ENCODE measurements around the gene GEN1. TPM values are rescaled to one million over a fixed set of nuclear protein-coding genes. Genes with fewer than 3 reads are reported as not detected.

GEN1 gene
- polyA plus RNA-seq, 6 donors from 2014 or later = 1.3 to 6.2 (median 4.6) TPM

DNA sequence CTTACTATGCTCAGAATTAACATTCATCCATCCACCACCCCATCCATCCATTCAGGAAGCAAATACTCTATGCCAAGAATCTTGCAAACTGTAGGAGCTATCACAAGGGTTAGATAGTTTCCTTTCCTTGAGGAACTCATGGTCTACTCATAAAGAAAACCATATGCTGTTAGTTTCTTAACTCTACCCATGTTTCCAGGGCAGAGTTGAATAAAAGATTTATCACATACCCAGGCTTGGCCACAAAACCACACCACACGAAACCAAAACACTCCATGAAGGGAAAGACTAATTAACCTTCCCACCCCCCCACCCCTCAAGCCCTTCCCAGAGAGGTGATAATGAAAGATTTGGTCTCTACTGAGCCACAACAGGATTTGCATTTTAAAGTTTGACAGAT is 38.6 kb downstream of the GEN1 start:
- H3K9me3 Mint-ChIP-seq = no peaks in the 10 kb centered on the region
- ATAC-seq (ENCODE audit: low read depth in 2 of 2) = no peak
- H3K4me1 Mint-ChIP-seq = peaks cover 16 to 30% (median 17%) of the 10 kb centered on the region in 3 donors
- H3K27me3 Mint-ChIP-seq = peaks cover 0 to 10% (median 0%) of the 10 kb centered on the region in 3 donors
- DNase-seq = no peak
- peak overlapping the region in 1 of 6 donors; percentile 16 for H3K27ac Mint-ChIP-seq
- H3K4me3 Mint-ChIP-seq = no peak overlapping the region
- no peaks in the 10 kb centered on the region for H3K36me3 Mint-ChIP-seq

DNA sequence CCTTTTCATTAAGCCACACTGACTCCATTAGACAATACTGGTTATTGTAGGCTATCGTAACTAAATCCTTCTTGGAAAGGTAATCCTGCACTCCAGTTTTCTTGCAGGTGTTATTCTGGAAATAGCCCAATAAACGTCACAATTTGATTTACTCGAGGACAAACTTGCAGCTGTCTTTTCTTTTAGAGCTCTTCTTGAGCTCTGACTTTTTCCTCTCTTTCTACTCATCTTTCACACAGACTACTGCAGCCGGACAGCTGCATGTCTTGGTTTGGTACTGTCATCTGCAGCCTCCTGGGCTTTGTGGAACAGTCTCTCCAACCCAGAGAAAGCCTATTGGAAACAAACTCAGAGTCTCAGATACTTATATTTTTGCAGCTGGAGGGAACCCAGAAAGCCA is 39.4 kb downstream of the GEN1 start:
- Mint-ChIP-seq H3K9me3 (no peaks in the 10 kb centered on the region), H3K36me3 (no peaks in the 10 kb centered on the region), H3K27me3 (peaks cover 0 to 10% (median 0%) of the 10 kb centered on the region in 3 donors), H3K27ac (no peak overlapping the region), H3K4me3 (no peak overlapping the region), H3K4me1 (peaks cover 16 to 30% (median 19%) of the 10 kb centered on the region in 3 donors)
- DNase-seq (no peak), ATAC-seq (ENCODE audit: low read depth in 2 of 2) (no peak)

DNA sequence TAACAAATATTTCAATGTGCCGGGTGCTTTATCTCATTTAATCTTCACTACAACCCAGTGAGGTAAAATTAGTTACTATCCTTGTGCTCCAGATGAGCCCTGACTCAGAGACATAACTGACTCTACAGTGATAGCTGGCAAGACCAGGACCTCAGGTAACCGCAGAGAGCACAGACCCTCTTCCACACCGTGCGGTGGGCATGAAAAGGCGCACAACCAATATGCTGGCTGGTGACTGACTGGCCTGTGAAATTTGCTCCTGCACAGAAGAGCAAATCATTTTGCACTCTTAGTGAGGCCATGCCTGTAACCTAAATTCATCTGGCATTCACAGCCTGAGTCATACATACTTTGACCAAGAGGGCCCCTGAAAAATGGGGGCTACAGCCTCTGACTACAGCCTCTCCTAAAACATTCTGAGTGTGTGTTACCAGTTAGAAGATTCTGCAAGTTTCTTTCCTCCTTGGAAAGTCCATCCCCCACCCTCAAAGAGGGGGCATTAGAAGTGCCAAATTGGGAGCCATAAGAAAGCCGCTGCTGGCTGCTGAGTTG is 39.9 kb downstream of the GEN1 start:
- Mint-ChIP-seq H3K9me3 (no peaks in the 10 kb centered on the region), H3K36me3 (no peaks in the 10 kb centered on the region), H3K27me3 (peaks cover 0 to 10% (median 0%) of the 10 kb centered on the region in 3 donors), H3K4me1 (peaks cover 17 to 31% (median 20%) of the 10 kb centered on the region in 3 donors), H3K4me3 (no peak overlapping the region), H3K27ac (no peak overlapping the region)
- ATAC-seq (ENCODE audit: low read depth in 2 of 2) (no peak), DNase-seq (no peak)

DNA sequence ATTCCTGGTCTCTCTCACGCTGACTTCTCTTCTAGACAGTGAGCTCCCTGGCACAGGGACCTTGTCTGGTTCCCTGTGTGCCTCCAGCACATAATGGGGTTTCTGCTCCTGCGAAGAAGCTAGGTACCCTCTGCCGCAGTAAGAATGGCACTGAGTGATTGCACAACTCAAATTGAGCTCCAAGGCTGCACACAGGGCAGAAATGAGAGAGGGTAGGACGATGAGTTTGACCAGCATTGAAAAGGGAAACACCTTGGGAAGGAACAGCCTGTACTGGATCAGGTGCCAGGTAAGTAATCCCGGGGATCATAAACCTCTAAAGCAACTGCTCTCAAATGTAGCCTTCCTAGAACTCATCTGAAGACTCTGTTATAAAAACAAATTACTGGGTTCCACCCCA is 41.4 kb downstream of the GEN1 start:
- ATAC-seq (ENCODE audit: low read depth in 2 of 2) (no peak), DNase-seq (no peak)
- H3K9me3 Mint-ChIP-seq = no peaks in the 10 kb centered on the region
- no peaks in the 10 kb centered on the region for H3K36me3 Mint-ChIP-seq
- H3K27ac Mint-ChIP-seq = peak overlapping the region in 2 of 6 donors; percentile 16 to 56
- H3K4me3 Mint-ChIP-seq = no peak overlapping the region
- peaks cover 30 to 42% (median 34%) of the 10 kb centered on the region in 3 donors for H3K4me1 Mint-ChIP-seq
- H3K27me3 Mint-ChIP-seq = peaks cover 0 to 10% (median 0%) of the 10 kb centered on the region in 3 donors

DNA sequence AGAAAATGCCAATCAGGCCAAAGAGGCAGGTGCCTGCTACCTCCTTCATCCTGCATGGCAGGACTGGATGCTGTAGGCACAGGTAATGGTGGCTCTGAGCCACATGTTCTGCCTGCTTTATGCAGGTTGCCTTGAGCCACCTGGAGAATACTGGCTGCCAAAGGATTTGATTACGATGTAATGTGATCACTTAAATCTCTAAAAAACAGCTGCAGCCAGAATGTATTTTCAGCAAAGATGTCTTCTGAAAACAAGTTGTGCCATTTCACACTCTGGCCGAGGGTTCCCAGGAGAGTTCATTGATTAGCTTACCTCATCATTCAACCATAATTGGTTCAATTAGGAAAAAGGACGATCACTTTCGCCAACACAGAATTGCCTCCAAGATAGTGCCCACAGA is 44.4 kb downstream of the GEN1 start:
- no peaks in the 10 kb centered on the region for H3K27me3 Mint-ChIP-seq
- no peak for DNase-seq
- peaks cover 32 to 48% (median 35%) of the 10 kb centered on the region in 3 donors for H3K4me1 Mint-ChIP-seq
- H3K9me3 Mint-ChIP-seq = no peaks in the 10 kb centered on the region
- no peak overlapping the region for H3K27ac Mint-ChIP-seq
- no peak overlapping the region for H3K4me3 Mint-ChIP-seq
- no peaks in the 10 kb centered on the region for H3K36me3 Mint-ChIP-seq
- no peak for ATAC-seq (ENCODE audit: low read depth in 2 of 2)

DNA sequence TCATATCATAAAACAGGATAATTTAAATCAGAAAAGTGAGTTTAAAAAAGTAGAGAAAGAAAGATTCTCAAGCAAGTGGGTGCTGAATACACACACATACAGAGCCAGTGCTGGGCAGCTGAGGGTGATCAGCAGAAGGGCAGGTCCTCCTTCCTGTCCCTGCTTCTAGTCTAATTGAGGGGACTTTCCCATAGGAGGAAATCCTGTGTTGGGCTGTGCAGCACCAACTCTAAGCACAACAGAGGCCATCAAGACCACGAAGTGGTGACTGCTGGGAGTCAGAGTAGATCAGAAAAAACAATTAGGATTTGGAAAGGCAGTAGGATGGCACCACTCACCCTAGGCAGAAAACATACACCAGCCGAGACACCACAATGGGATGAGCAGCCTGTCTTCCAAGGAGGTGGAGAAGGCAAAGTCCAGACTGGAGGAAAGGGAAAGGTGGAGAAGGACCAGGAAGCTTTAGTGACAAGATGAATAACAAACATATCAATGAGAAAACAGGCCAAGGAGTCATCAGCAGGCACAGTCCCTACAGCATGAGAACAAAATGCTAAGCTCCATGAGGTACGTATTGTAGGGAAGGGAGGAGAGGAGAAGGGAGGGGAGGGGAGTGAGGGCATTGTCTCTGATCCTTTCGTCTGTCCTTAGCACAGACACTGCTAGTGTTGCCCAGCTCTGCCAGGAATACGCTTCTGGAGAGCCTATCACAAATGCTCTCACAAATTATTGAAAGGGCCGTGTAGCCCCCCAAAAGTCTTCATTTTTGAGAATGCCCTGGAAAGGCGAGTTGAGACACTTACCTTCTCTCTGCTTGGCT is 45.6 kb downstream of the GEN1 start:
- DNase-seq = no peak
- peak overlapping the region in 5 of 6 donors; percentile 3 to 92 (median 74) for H3K27ac Mint-ChIP-seq
- no peaks in the 10 kb centered on the region for H3K27me3 Mint-ChIP-seq
- ATAC-seq (ENCODE audit: low read depth in 2 of 2) = peak in 1 of 2 donors; percentile 36
- peak overlapping the region in 6 of 8 donors; percentile 38 to 64 (median 56) for H3K4me3 Mint-ChIP-seq
- peaks cover 44 to 60% (median 46%) of the 10 kb centered on the region in 3 donors for H3K4me1 Mint-ChIP-seq
- H3K9me3 Mint-ChIP-seq = no peaks in the 10 kb centered on the region
- H3K36me3 Mint-ChIP-seq = no peaks in the 10 kb centered on the region

DNA sequence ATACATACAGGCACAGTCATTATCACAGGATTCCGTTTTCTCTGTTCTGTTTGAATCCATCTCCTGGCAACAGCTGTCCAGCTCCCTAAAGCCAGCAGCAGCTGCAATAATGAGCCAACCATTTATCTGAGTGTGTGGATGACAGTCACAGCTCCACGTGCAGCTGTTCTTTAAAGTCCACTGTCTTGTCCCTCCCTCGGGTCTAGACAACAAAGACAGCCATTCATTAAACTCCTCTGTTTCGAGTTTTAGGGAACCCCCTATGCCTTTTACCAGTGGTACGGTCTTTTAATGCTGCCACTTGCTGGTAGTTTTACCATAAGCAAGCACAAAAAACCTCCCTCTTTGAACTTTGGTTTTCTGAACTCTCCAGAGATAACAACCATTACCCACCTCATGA is 46.3 kb downstream of the GEN1 start:
- H3K4me1 Mint-ChIP-seq = peaks cover 50 to 65% (median 53%) of the 10 kb centered on the region in 3 donors
- no peaks in the 10 kb centered on the region for H3K27me3 Mint-ChIP-seq
- peak overlapping the region in 3 of 6 donors; percentile 9 to 88 (median 31) for H3K27ac Mint-ChIP-seq
- H3K4me3 Mint-ChIP-seq = peak overlapping the region in 2 of 8 donors; percentile 22 to 57
- no peaks in the 10 kb centered on the region for H3K36me3 Mint-ChIP-seq
- no peaks in the 10 kb centered on the region for H3K9me3 Mint-ChIP-seq
- no peak for ATAC-seq (ENCODE audit: low read depth in 2 of 2)
- DNase-seq = no peak

DNA sequence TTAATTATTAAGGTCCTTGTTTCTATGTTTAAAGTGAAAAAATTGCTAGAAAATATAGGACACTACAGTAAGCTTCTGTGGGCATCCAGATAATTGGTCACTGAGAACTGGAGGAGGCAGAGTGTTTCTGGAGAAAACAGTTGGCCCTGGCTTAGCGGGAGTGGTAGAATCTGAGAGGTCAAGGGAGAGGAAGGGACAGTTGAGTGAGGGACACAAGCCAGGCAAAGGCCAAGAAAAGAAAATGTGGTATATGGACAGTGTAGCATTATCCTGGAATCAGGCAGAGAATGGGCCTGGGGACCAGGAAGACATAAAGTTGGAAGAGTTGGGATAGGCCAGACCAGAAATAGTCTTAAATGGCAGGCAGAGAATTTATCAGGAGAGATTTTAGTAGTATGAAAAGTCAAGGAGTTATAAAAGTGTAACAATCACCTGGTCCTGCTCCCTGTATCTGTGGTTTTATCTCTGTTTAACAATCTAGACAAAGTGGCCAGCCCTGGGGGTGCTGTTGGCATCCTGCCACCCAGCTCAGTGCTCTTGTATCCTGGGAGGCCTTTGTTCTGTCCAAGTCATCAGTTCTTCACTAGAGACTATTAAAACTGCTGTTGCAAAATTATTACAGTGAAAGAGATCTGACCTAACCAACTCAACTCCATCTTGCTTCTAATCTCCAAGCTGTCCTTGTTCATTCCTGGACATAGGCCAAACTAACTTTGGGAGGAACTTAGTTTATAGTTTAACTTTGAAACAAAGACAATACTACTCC is 46.9 kb downstream of the GEN1 start:
- peaks cover 50 to 65% (median 55%) of the 10 kb centered on the region in 3 donors for H3K4me1 Mint-ChIP-seq
- H3K4me3 Mint-ChIP-seq = peak overlapping the region in 1 of 8 donors; percentile 43
- peak overlapping the region in 5 of 6 donors; percentile 9 to 72 (median 31) for H3K27ac Mint-ChIP-seq
- no peak for DNase-seq
- no peak for ATAC-seq (ENCODE audit: low read depth in 2 of 2)
- no peaks in the 10 kb centered on the region for H3K36me3 Mint-ChIP-seq
- no peaks in the 10 kb centered on the region for H3K27me3 Mint-ChIP-seq
- no peaks in the 10 kb centered on the region for H3K9me3 Mint-ChIP-seq

DNA sequence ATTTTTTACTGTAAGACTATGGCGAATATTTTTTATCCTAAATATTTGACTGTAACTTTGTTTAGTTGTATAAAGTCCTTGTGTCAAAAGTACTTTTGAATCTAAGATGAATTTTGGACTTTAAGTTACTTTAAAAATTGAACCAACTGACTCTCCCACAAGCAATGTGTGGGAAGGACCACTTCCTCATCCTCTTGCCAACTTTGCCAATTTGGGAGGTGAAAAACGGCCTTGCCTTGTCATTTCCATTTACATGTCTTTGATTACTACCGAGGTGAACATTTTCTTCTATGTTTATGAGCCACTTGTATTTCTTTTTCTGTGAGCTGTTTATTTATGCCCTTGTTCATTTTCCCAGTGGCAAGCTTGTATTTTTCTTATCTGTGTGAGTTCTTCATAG is 49.6 kb downstream of the GEN1 start:
- Mint-ChIP-seq H3K4me3 (peak overlapping the region in 6 of 8 donors; percentile 19 to 74 (median 50)), H3K27ac (peak overlapping the region; percentile 27 to 99 (median 93)), H3K36me3 (no peaks in the 10 kb centered on the region), H3K9me3 (no peaks in the 10 kb centered on the region), H3K27me3 (no peaks in the 10 kb centered on the region), H3K4me1 (peaks cover 54 to 75% (median 65%) of the 10 kb centered on the region in 3 donors)
- DNase-seq (no peak), ATAC-seq (ENCODE audit: low read depth in 2 of 2) (no peak)

DNA sequence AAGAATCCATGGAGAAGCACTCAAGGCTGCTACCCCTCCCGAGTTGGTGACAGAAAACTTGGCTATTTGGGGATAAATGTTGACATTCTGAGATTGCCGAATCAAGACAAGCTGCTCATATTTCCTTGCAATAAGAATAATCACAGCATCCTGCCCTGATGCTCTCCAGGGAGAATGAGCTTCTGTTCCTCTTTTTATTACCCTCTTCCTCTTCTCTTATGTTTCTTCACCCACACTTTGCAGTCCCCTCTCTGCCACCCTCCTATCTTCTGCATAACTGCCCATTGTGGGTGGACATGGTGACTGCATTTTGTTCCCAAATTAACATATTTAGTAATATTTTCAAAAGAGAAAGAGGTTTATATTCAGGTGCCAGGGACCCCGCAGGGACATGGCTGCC is 50.4 kb downstream of the GEN1 start:
- peak overlapping the region; percentile 10 to 85 (median 76) for H3K4me3 Mint-ChIP-seq
- DNase-seq (peak; percentile 81), ATAC-seq (ENCODE audit: low read depth in 2 of 2) (peak; percentile 93 to 97)
- peak overlapping the region; percentile 90 to 99 (median 96) for H3K27ac Mint-ChIP-seq
- no peaks in the 10 kb centered on the region for H3K9me3 Mint-ChIP-seq
- H3K27me3 Mint-ChIP-seq = no peaks in the 10 kb centered on the region
- no peaks in the 10 kb centered on the region for H3K36me3 Mint-ChIP-seq
- peaks cover 49 to 69% (median 60%) of the 10 kb centered on the region in 3 donors for H3K4me1 Mint-ChIP-seq

DNA sequence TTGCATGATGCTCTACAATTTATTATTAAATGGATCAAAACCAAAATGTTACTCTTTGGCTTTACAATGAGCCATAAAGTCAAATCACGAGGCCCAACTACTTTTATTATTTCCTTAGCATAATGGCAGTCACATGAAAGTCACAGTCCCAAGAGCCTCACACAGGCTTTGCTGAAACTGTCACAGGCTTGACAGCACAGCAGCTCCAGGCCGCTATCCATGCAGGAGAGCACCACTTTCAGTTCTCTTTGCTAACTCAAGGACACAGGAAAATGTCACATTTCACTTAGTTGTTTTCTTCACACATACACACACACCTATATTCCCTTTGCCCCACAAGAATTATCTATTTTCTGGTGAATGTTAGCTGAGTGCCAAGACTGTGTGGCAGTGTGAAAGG is 51.2 kb downstream of the GEN1 start:
- Mint-ChIP-seq H3K4me3 (peak overlapping the region in 7 of 8 donors; percentile 26 to 85 (median 74)), H3K27me3 (no peaks in the 10 kb centered on the region), H3K27ac (peak overlapping the region; percentile 90 to 99 (median 96)), H3K9me3 (no peaks in the 10 kb centered on the region), H3K4me1 (peaks cover 44 to 62% (median 52%) of the 10 kb centered on the region in 3 donors), H3K36me3 (no peaks in the 10 kb centered on the region)
- DNase-seq (peak; percentile 54), ATAC-seq (ENCODE audit: low read depth in 2 of 2) (peak; percentile 42 to 63)

DNA sequence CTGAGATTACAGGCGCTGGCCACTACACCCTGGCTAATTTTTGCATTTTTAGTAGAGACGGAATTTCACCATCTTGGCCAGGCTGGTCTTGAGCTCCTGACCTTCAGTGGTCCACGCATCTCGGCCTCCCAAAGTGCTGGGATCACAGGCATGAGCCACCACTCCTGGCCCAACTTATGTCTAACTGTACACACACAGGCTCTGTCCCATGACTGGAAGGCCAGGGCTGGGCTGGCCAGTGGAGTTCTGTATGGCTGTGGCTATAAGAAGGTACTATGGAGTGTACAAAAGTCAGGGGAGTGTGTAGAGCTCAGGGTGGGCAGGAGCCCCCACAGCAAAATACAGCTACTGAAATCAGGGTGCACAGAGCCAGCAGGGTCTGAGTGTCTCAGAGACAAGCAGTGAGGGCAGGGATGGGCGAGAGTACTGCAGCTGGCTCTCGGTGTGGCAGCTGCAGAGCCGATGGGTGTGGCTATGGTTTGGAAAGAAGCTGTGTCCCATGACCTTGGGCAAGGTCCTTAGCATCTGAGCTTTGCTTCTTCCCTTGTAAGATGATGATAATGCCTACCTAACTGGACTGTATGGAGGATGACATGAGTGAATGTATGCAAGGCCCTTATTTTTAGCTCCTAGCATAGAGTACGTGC is 51.9 kb downstream of the GEN1 start:
- H3K4me3 Mint-ChIP-seq = peak overlapping the region in 6 of 8 donors; percentile 53 to 85 (median 72)
- H3K27me3 Mint-ChIP-seq = no peaks in the 10 kb centered on the region
- no peaks in the 10 kb centered on the region for H3K9me3 Mint-ChIP-seq
- H3K36me3 Mint-ChIP-seq = no peaks in the 10 kb centered on the region
- peaks cover 38 to 55% (median 47%) of the 10 kb centered on the region in 3 donors for H3K4me1 Mint-ChIP-seq
- no peak for DNase-seq
- ATAC-seq (ENCODE audit: low read depth in 2 of 2) = no peak
- peak overlapping the region; percentile 7 to 99 (median 93) for H3K27ac Mint-ChIP-seq

Data from naive B cell (primary cell).